Measurements from ENCODE around the gene KCNMB3.

Gene KCNMB3

DNA sequence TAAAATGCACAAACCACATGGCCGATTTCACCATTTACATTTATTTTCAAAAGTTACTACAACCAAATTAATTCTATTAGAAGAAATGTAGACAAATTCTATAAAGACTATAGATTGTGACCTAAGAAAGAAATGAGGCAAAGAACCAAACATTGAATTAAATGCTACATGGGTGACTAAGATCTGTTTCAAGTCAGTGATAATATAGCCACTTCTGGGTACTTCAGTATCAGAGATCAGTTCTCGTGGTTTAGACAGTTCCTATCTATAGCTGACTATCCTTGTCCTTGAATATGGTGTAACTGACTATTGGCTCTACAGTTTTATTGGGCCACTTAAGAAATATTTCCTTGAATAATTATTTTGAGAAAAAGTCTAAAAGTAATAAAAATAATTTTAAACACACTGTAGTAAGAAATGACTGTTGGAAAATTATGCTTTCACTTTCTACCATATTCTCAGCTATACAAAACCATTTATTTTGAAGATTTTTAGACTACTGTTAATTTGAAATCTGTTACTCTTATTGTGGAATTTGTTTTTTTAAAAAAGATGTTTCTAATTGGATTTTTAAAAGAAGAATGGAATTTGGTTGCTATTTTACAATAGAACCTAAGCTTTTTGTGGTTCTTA, 14.1 kb downstream of the KCNMB3 start:
- TF ChIP-seq RAD21 (IDR thresholded peaks at IDR 0.05; ENCODE audit: low read depth): no peak
- TF ChIP-seq EP300 (IDR thresholded peaks at IDR 0.05; ENCODE audit: borderline replicate concordance): no peak
- TF ChIP-seq, protein P1, sequence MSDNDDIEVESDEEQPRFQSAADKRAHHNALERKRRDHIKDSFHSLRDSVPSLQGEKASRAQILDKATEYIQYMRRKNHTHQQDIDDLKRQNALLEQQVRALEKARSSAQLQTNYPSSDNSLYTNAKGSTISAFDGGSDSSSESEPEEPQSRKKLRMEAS (IDR thresholded peaks at IDR 0.05): no peak

DNA sequence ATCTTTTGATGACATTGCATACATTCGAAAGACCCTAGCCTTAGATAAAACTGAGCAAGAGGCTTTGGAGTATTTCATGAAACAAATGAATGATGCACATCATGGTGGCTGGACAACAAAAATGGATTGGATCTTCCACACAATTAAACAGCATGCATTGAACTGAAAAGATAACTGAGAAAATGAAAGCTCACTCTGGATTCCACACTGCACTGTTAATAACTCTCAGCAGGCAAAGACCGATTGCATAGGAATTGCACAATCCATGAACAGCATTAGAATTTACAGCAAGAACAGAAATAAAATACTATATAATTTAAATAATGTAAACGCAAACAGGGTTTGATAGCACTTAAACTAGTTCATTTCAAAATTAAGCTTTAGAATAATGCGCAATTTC, 16.7 kb downstream of the KCNMB3 start:
- TF ChIP-seq EGR1 (IDR thresholded peaks at IDR 0.05) (no peak), TEAD4 (IDR thresholded peaks at IDR 0.05) (no peak), CEBPB (IDR thresholded peaks at IDR 0.05) (no peak), YY1 (IDR thresholded peaks at IDR 0.05; ENCODE audit: low read depth) (no peak), CREB1 (IDR thresholded peaks at IDR 0.05; ENCODE audit: low read depth) (no peak), TAF1 (IDR thresholded peaks at IDR 0.05; ENCODE audit: low read depth) (no peak), ZBTB7A (IDR thresholded peaks at IDR 0.05; ENCODE audit: low read depth) (no peak), TCF12 (IDR thresholded peaks at IDR 0.05; ENCODE audit: low read depth) (no peak), RAD21 (IDR thresholded peaks at IDR 0.05; ENCODE audit: low read depth) (no peak)
- TF ChIP-seq, protein P2, sequence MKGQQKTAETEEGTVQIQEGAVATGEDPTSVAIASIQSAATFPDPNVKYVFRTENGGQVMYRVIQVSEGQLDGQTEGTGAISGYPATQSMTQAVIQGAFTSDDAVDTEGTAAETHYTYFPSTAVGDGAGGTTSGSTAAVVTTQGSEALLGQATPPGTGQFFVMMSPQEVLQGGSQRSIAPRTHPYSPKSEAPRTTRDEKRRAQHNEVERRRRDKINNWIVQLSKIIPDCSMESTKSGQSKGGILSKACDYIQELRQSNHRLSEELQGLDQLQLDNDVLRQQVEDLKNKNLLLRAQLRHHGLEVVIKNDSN (IDR thresholded peaks at IDR 0.05): no peak
- TF ChIP-seq, protein P3, sequence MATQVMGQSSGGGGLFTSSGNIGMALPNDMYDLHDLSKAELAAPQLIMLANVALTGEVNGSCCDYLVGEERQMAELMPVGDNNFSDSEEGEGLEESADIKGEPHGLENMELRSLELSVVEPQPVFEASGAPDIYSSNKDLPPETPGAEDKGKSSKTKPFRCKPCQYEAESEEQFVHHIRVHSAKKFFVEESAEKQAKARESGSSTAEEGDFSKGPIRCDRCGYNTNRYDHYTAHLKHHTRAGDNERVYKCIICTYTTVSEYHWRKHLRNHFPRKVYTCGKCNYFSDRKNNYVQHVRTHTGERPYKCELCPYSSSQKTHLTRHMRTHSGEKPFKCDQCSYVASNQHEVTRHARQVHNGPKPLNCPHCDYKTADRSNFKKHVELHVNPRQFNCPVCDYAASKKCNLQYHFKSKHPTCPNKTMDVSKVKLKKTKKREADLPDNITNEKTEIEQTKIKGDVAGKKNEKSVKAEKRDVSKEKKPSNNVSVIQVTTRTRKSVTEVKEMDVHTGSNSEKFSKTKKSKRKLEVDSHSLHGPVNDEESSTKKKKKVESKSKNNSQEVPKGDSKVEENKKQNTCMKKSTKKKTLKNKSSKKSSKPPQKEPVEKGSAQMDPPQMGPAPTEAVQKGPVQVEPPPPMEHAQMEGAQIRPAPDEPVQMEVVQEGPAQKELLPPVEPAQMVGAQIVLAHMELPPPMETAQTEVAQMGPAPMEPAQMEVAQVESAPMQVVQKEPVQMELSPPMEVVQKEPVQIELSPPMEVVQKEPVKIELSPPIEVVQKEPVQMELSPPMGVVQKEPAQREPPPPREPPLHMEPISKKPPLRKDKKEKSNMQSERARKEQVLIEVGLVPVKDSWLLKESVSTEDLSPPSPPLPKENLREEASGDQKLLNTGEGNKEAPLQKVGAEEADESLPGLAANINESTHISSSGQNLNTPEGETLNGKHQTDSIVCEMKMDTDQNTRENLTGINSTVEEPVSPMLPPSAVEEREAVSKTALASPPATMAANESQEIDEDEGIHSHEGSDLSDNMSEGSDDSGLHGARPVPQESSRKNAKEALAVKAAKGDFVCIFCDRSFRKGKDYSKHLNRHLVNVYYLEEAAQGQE (IDR thresholded peaks at IDR 0.05; ENCODE audit: low read depth): no peak

DNA sequence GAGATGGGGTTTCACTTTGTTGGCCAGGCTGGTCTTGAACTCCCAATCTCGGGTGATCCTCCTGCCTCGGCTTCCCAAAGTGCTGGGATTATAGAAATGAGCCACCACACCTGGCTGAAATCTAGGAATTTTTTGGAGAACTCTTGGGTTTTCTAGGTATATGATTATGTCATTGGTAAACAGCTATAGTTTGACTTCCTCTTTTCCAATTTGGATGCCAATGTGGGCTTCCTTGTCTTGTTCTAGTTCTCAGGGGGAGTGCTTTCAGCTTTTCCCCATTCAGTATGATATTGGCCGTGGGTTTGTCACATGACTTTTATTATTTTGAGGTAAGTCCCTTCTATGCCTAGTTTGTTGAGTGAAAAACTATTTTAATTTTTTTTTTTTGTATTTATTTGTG, 17.9 kb downstream of the KCNMB3 start:
- TF ChIP-seq CEBPB (IDR thresholded peaks at IDR 0.05) (no peak), NFIC (IDR thresholded peaks at IDR 0.05) (no peak), TEAD4 (IDR thresholded peaks at IDR 0.05) (no peak), FOXM1 (IDR thresholded peaks at IDR 0.05; ENCODE audit: borderline replicate concordance, low read depth) (no peak), YY1 (IDR thresholded peaks at IDR 0.05; ENCODE audit: low read depth) (no peak), TCF12 (IDR thresholded peaks at IDR 0.05; ENCODE audit: low read depth) (no peak), ZBTB7A (IDR thresholded peaks at IDR 0.05; ENCODE audit: low read depth) (no peak), CREB1 (IDR thresholded peaks at IDR 0.05; ENCODE audit: low read depth) (no peak), TAF1 (IDR thresholded peaks at IDR 0.05; ENCODE audit: low read depth) (no peak), EGR1 (IDR thresholded peaks at IDR 0.05) (no peak), RAD21 (IDR thresholded peaks at IDR 0.05; ENCODE audit: low read depth) (no peak), EP300 (IDR thresholded peaks at IDR 0.05; ENCODE audit: borderline replicate concordance) (no peak)
- TF ChIP-seq, protein P1 (IDR thresholded peaks at IDR 0.05): no peak
- TF ChIP-seq, protein P2 (IDR thresholded peaks at IDR 0.05): no peak
- TF ChIP-seq, protein P3 (IDR thresholded peaks at IDR 0.05; ENCODE audit: low read depth): no peak

DNA sequence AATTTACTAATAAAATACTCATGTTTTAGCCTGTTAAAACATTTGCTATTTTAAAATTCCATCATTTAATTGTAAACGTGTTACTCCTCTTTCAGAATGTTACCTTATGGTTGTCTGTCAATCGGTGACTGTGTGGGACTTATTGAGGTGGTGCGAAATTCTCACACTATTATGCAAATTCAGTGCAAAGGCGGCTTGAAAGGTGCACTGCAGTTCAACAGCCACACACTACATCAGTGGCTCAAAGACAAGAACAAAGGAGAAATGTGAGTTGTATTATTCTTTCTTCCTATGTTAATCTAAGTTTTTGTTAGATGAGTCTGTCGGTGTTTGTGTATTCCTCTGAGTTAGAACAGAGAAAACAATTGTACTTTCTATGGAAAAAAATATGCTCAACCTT, 21.7 kb downstream of the KCNMB3 start:
- TF ChIP-seq EGR1 (IDR thresholded peaks at IDR 0.05): no peak
- TF ChIP-seq CREB1 (IDR thresholded peaks at IDR 0.05; ENCODE audit: low read depth): no peak
- TF ChIP-seq TEAD4 (IDR thresholded peaks at IDR 0.05): no peak
- TF ChIP-seq YY1 (IDR thresholded peaks at IDR 0.05; ENCODE audit: low read depth): no peak
- TF ChIP-seq, protein P3 (IDR thresholded peaks at IDR 0.05; ENCODE audit: low read depth): no peak
- TF ChIP-seq, protein P2 (IDR thresholded peaks at IDR 0.05): no peak
- no peak for TF ChIP-seq NFIC (IDR thresholded peaks at IDR 0.05)
- TF ChIP-seq, protein P1 (IDR thresholded peaks at IDR 0.05): no peak
- TF ChIP-seq FOXM1 (IDR thresholded peaks at IDR 0.05; ENCODE audit: borderline replicate concordance, low read depth): no peak
- no peak for TF ChIP-seq TAF1 (IDR thresholded peaks at IDR 0.05; ENCODE audit: low read depth)
- no peak for TF ChIP-seq TCF12 (IDR thresholded peaks at IDR 0.05; ENCODE audit: low read depth)
- TF ChIP-seq CEBPB (IDR thresholded peaks at IDR 0.05): no peak
- TF ChIP-seq EP300 (IDR thresholded peaks at IDR 0.05; ENCODE audit: borderline replicate concordance): no peak
- TF ChIP-seq RAD21 (IDR thresholded peaks at IDR 0.05; ENCODE audit: low read depth): no peak
- no peak for TF ChIP-seq ZBTB7A (IDR thresholded peaks at IDR 0.05; ENCODE audit: low read depth)

All from Ishikawa (cell line).